SU-DHL-6 (cell line): ENCODE results near the gene SLC6A13.

Experiments used
- H2AFZ ChIP-seq: fragments of 200-600 bp; sonication (generic); 2 replicates; pipeline ENCODE4 v1.6.1; 2014; ENCODE audit warnings: low read depth, mild to moderate bottlenecking, moderate library complexity, mixed read lengths, antibody characterized with exemption, low read length; ENCODE audit not compliant: severe bottlenecking
- H3F3A ChIP-seq: fragments of 200-600 bp; shearing (Covaris generic); 2 replicates; pipeline ENCODE4 v1.6.0; 2016; ENCODE audit warnings: antibody characterized with exemption, mild to moderate bottlenecking; ENCODE audit not compliant: insufficient read depth
- H3K27ac ChIP-seq: fragments of 200-600 bp; sonication (generic); 2 replicates; pipeline ENCODE4 v1.5.1; 2016; ENCODE audit warnings: low read depth, mild to moderate bottlenecking, low read length, moderate library complexity, mixed read lengths
- H3K27me3 ChIP-seq: fragments of 200-600 bp; sonication (generic), shearing (Covaris generic); 2 replicates; pipeline ENCODE4 v1.6.0; 2014; ENCODE audit warnings: mild to moderate bottlenecking, low read length
- H3K36me3 ChIP-seq: fragments of 200-600 bp; sonication (generic); 2 replicates; pipeline ENCODE4 v1.6.1; 2014; ENCODE audit warnings: mild to moderate bottlenecking, low read length, mixed read lengths
- H3K4me2 ChIP-seq: fragments of 300-600, 200-600 bp; shearing (Covaris generic), sonication (generic); 2 replicates; pipeline ENCODE4 v1.6.0; 2014; ENCODE audit warnings: low read length, low read depth, mild to moderate bottlenecking; ENCODE audit not compliant: poor library complexity, severe bottlenecking
- H3K4me3 ChIP-seq: fragments of 200-600 bp; sonication (generic); 2 replicates; pipeline ENCODE4 v1.5.1; 2014; ENCODE audit warnings: antibody characterized with exemption, low read length, mild to moderate bottlenecking, mixed read lengths; ENCODE audit not compliant: insufficient read depth, poor library complexity, severe bottlenecking
- H3K79me2 ChIP-seq: fragments of 200-600 bp; sonication (generic); 2 replicates; pipeline ENCODE4 v1.6.1; 2014; ENCODE audit warnings: mild to moderate bottlenecking, low read length, moderate library complexity; ENCODE audit not compliant: insufficient read depth
- H3K9ac ChIP-seq: fragments of 200-600 bp; sonication (generic); 2 replicates; pipeline ENCODE4 v1.7.0; 2014; ENCODE audit warnings: mild to moderate bottlenecking, low read length
- H3K9me2 ChIP-seq: fragments of 200-600 bp; sonication (generic); replicated peaks from 2 replicates; pipeline ENCODE4 v1.6.1; 2014; ENCODE audit warnings: low read length; ENCODE audit not compliant: insufficient read depth
- H3K9me3 ChIP-seq: fragments of 200-600 bp; sonication (generic); 2 replicates; pipeline ENCODE4 v1.6.1; 2014; ENCODE audit warnings: low read length, mixed read lengths; ENCODE audit not compliant: insufficient read depth
- H4K20me1 ChIP-seq: fragments of 200-600 bp; sonication (generic); 2 replicates; pipeline ENCODE4 v1.6.1; 2014; ENCODE audit warnings: low read depth, mild to moderate bottlenecking, antibody characterized with exemption, low read length, moderate library complexity, mixed read lengths
- EZH2phosphoT487 ChIP-seq: fragments of 200-600 bp; sonication (generic), shearing (Covaris generic); conservative IDR thresholded peaks from 2 replicates; pipeline ENCODE4 v1.6.1; 2018; ENCODE audit warnings: mild to moderate bottlenecking, antibody characterized with exemption, low read length, moderate library complexity, mixed read lengths
- TF ChIP-seq, protein P1 (sequence below): fragments of 200-600 bp; sonication (generic); IDR thresholded peaks from one replicate; pipeline ENCODE4 v1.5.1; 2017; ENCODE audit warnings: antibody characterized with exemption, mild to moderate bottlenecking, low read length, moderate library complexity; ENCODE audit not compliant: insufficient read depth, poor library complexity, severe bottlenecking

Gene SLC6A13

DNA sequence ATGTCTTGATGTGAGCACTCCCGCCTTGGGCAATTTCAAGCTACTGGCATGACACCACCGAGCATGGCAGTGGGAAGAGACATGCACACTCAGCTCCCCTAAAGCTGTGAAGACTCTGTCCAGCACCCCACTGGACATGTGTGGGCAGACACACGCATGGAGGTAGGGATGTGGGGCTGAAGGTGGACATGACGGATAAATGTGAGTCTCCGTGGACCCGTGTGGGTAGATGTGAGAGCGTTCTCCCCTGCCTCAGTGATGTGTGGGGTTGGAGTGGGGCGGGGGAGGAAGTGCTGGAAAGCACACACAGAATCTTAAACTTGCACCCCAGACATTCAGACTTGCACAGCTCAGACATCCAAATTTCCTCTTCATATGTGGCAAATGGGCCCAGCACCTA, 61.3 kb downstream of the SLC6A13 start:
- no peak overlapping the region for H3K4me3 ChIP-seq

DNA sequence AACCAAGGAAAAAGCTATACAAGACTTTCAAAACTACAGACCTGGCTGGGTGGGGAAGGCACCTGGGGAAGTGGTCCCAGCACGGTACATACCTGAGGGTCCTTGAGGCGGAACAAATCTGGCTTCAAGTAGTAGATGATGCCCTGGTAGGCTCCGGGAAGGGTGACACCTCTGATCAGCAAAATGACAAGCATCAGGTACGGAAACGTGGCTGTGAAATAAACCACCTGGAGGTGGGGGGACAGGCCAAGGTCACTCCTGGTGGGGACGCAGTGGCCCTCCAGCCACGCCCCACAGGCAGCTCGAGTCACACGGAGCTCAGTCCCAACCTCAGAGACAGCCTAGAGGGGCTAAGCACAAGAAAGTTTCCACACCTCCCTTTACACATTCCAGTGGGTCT, 63.9 kb downstream of the SLC6A13 start:
- no peaks in the 10 kb centered on the region for H4K20me1 ChIP-seq
- no peaks in the 10 kb centered on the region for H3F3A ChIP-seq
- no peaks in the 10 kb centered on the region for H3K79me2 ChIP-seq
- H3K27me3 ChIP-seq = no peaks in the 10 kb centered on the region
- TF ChIP-seq EZH2phosphoT487 = no peak
- TF ChIP-seq, protein P1, sequence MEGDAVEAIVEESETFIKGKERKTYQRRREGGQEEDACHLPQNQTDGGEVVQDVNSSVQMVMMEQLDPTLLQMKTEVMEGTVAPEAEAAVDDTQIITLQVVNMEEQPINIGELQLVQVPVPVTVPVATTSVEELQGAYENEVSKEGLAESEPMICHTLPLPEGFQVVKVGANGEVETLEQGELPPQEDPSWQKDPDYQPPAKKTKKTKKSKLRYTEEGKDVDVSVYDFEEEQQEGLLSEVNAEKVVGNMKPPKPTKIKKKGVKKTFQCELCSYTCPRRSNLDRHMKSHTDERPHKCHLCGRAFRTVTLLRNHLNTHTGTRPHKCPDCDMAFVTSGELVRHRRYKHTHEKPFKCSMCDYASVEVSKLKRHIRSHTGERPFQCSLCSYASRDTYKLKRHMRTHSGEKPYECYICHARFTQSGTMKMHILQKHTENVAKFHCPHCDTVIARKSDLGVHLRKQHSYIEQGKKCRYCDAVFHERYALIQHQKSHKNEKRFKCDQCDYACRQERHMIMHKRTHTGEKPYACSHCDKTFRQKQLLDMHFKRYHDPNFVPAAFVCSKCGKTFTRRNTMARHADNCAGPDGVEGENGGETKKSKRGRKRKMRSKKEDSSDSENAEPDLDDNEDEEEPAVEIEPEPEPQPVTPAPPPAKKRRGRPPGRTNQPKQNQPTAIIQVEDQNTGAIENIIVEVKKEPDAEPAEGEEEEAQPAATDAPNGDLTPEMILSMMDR = no peak
- no peak overlapping the region for H3K4me2 ChIP-seq
- no peaks in the 10 kb centered on the region for H3K9me2 ChIP-seq
- H3K4me3 ChIP-seq = no peak overlapping the region
- H3K27ac ChIP-seq = no peak overlapping the region
- no peaks in the 10 kb centered on the region for H3K36me3 ChIP-seq
- no peak overlapping the region for H3K9ac ChIP-seq
- H2AFZ ChIP-seq = no peak overlapping the region
- H3K9me3 ChIP-seq = no peaks in the 10 kb centered on the region

More for the DNA sequence above, 61.3 kb downstream of the SLC6A13 start:
- Histone ChIP-seq H3K4me2 (no peak overlapping the region), H3K9me3 (no peaks in the 10 kb centered on the region), H3K27me3 (no peaks in the 10 kb centered on the region), H2AFZ (no peak overlapping the region), H3K9ac (no peak overlapping the region), H3K79me2 (no peaks in the 10 kb centered on the region), H3K36me3 (no peaks in the 10 kb centered on the region), H4K20me1 (no peaks in the 10 kb centered on the region), H3K27ac (no peak overlapping the region), H3K9me2 (no peaks in the 10 kb centered on the region), H3F3A (no peaks in the 10 kb centered on the region)
- no peak for TF ChIP-seq EZH2phosphoT487
- TF ChIP-seq, protein P1 = no peak

DNA sequence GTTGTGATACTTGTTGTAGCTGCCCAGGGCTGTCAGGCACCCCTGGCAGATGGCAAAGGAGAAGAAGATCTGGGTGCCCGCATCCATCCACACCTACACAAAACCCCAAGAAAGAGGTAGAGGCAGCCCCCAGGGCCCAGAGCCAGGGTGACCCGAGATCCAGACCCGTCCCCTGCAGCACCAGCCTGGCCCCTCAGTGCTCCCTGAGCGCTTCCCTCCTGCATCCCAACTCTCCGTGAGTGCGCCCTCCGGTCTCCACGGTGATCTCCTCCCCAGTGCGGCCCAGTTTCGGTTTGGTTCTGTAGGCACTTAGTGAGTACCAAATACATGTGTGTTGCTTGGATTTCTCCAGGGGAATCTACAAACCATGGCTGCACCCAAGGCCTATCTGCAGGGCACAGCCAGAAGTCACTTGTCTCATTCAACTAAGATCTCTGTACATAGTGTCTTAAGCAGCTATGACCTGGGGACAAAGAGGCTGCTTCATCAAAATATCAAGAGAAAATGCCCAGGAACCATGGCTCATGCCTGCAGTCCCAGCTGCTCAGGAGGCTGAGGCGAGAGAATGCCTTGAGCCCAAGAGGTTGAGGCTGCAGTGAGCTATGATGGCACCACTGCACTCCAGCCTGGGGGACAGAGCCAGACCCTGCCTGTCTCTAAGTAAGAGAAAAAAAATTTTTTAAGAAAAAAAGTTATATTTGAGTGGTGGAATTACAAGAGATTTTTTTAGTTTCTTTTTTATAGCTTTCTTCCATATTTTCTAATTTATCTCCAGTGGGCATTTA, 64.5 kb downstream of the SLC6A13 start:
- TF ChIP-seq, protein P1 = no peak
- TF ChIP-seq EZH2phosphoT487 = no peak
- Histone ChIP-seq H3K36me3 (no peaks in the 10 kb centered on the region), H2AFZ (no peak overlapping the region), H3K9me3 (no peaks in the 10 kb centered on the region), H3K9ac (no peak overlapping the region), H3F3A (no peaks in the 10 kb centered on the region), H3K4me2 (no peak overlapping the region), H3K79me2 (no peaks in the 10 kb centered on the region), H3K4me3 (no peak overlapping the region), H3K9me2 (no peaks in the 10 kb centered on the region), H4K20me1 (no peaks in the 10 kb centered on the region), H3K27ac (no peak overlapping the region), H3K27me3 (no peaks in the 10 kb centered on the region)
